ENCODE data around the gene MICALL2. TPM values are rescaled to one million over a fixed set of nuclear protein-coding genes. Genes with fewer than 3 reads are reported as not detected.

MICALL2 gene
- total RNA-seq, 2 donors from 2014 or later: 62.8 to 117 TPM

DNA sequence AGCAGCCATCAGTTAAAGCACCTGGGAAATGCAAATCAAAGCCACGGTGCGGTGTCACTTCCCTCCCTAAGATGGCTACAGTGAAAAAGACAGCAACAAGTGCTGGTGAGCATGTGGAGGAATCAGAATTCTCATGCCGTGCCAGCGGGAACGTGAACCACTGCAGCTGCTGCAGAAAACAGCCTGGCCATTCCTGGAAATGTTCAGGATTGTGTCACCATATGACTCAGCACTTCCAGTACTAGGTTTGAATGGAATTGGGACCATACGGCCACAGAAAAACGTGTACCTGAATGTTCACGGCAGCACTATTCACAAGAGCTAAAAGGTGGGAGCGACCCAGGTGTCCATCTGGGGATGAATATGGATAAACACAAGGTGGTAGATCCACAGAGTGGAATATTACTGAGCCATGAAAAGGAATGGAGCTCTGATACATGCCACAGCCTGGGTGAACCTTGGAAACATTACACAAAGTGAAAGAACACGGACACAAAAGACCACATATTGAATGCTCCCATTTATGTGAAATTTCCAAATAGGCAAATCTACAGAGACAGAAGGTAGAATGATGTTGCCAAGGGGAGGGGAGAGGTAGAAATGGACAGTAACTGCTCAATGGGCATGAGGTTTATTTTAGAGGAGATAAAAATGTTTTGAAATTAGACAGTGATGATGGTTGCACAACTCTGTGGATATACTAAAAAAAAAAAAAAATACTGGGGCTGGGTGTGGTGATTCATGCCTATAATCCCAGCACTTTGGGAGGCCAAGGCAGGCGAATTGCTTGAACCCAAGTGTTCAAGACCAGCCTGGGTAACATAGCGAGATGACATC lies 61.6 kb downstream of the MICALL2 start:
- no peaks in the 10 kb centered on the region for H3K27me3 ChIP-seq
- TF ChIP-seq, protein P1, sequence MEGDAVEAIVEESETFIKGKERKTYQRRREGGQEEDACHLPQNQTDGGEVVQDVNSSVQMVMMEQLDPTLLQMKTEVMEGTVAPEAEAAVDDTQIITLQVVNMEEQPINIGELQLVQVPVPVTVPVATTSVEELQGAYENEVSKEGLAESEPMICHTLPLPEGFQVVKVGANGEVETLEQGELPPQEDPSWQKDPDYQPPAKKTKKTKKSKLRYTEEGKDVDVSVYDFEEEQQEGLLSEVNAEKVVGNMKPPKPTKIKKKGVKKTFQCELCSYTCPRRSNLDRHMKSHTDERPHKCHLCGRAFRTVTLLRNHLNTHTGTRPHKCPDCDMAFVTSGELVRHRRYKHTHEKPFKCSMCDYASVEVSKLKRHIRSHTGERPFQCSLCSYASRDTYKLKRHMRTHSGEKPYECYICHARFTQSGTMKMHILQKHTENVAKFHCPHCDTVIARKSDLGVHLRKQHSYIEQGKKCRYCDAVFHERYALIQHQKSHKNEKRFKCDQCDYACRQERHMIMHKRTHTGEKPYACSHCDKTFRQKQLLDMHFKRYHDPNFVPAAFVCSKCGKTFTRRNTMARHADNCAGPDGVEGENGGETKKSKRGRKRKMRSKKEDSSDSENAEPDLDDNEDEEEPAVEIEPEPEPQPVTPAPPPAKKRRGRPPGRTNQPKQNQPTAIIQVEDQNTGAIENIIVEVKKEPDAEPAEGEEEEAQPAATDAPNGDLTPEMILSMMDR (IDR thresholded peaks at IDR 0.05): no peak
- no peak overlapping the region for H3K27ac ChIP-seq
- H3K4me1 ChIP-seq: no peaks in the 10 kb centered on the region
- H3K9ac ChIP-seq (ENCODE audit: low read depth in 2 of 2, low read length in 2 of 2): no peak overlapping the region
- no peaks in the 10 kb centered on the region for H3K36me3 ChIP-seq
- H3K4me3 ChIP-seq: no peak overlapping the region
- DNase-seq: no peak
- intact Hi-C loops (cut with DNase I): no loop called here
- H3K9me3 ChIP-seq: no peaks in the 10 kb centered on the region

DNA sequence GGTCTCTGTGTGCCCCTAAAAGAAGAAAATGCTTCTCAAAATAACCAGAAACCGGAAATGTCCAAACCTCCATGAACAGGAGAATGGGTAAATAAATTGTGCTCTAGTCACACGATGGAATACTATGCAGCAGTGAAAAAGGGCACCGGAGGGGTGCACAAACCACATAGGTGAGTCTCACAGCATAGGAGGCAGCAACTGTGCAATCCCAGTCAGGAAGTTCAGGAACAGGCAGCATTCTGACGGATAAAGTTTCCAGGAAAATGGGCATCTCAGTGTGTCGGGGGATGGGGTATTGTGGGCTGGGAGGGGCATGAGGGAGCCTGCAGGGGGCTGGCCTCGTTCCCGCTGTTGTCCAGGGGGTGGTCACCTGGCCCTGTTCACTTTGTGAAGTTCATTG lies 63.1 kb downstream of the MICALL2 start:
- no peaks in the 10 kb centered on the region for H3K4me1 ChIP-seq
- H3K27ac ChIP-seq: no peak overlapping the region
- no peak for DNase-seq
- no peak overlapping the region for H3K9ac ChIP-seq (ENCODE audit: low read depth in 2 of 2, low read length in 2 of 2)
- H3K9me3 ChIP-seq: no peaks in the 10 kb centered on the region
- H3K36me3 ChIP-seq: no peaks in the 10 kb centered on the region
- TF ChIP-seq, protein P1 (IDR thresholded peaks at IDR 0.05): no peak
- intact Hi-C loops (cut with DNase I): no loop called here
- no peaks in the 10 kb centered on the region for H3K27me3 ChIP-seq
- no peak overlapping the region for H3K4me3 ChIP-seq

DNA sequence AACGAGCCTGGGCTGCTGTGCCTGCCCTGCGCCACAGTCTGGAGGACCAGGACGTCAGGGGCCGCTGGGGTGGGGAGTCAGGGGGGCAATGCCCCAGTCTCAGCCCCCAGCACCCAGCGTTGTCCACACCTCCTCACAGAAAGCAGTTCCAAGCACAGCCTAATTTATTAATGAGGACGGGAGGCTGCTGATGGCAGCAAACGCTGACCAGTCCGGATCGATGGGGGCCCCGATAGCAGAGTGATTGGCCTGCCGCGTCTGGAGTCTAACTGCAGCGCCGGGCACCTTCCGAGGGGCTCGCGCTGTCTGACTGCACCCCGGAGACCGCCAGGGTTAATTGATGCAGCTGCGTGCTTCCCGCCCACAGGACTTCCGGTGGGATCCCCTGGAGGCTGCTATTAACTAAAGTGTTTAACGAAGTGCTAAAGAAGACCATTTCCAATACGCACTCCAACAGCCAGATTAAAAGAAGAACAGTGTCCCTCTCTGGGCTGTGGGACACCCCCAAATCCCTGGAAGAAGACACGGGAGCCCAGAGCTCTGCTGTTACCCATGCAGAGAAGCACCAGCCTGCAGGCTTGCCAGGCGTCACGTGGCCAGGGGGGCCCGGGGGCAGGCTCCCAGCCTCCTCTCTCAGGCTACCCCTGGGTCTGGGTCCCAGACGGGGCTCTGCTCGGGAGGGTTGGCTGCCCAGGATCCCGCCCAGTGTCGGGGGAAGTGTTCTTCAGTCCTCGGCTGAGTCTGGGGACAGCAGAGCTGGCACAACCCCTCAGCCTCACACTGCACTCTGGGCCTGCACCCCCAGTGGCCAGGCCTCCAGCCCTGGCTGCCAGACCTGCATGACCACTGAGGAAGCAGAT lies 63.8 kb downstream of the MICALL2 start:
- H3K4me3 ChIP-seq: no peak overlapping the region
- H3K36me3 ChIP-seq: no peaks in the 10 kb centered on the region
- no peak overlapping the region for H3K9ac ChIP-seq (ENCODE audit: low read depth in 2 of 2, low read length in 2 of 2)
- no peaks in the 10 kb centered on the region for H3K9me3 ChIP-seq
- DNase-seq: no peak
- H3K27ac ChIP-seq: no peak overlapping the region
- TF ChIP-seq, protein P1 (IDR thresholded peaks at IDR 0.05): no peak
- H3K27me3 ChIP-seq: no peaks in the 10 kb centered on the region
- intact Hi-C loops (cut with DNase I): no loop called here
- H3K4me1 ChIP-seq: no peaks in the 10 kb centered on the region

DNA sequence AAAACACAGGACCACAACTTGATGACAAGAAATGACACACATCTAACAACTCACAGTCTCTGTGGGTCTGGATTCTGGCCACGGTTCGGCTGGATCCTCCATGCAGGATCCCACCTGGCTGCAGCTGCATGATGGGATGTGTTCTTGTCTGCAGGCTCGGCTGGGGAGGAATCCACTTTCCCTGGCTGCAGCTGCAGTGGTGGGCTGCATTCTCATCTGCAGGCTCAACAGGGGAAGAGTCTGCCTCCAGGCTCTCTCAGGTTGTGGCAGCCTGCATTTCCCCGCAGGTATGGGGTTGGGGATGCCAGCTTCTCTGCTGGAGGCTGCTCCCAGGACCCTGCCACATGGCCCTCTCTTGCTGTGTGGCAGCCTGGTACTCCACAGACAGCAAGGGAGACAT lies 64.9 kb downstream of the MICALL2 start:
- intact Hi-C loops (cut with DNase I): no loop called here

DNA sequence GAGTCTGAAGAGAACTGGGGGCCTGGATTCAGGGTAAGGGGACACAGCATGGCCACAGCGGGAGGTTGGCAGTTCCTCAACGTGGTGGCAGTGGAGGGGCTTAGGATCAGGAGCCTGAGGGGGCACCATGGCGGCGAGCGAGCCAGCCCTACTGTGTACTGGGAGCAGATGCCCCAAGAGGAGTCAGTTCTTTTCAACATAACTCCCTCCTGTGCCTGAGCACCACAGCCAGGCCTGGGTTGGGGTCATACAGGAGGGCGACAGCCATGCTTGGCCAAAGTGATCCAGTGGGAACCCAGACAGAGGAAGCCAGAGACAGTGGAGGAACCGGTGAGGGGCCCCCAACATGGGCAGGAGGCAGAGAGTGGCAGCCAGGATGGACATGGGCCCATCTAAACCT lies 65.8 kb downstream of the MICALL2 start:
- Histone ChIP-seq H3K27ac (no peak overlapping the region), H3K4me3 (no peak overlapping the region), H3K9me3 (no peaks in the 10 kb centered on the region), H3K27me3 (no peaks in the 10 kb centered on the region), H3K9ac (ENCODE audit: low read depth in 2 of 2, low read length in 2 of 2) (no peak overlapping the region), H3K4me1 (no peaks in the 10 kb centered on the region), H3K36me3 (no peaks in the 10 kb centered on the region)
- no peak for DNase-seq
- TF ChIP-seq, protein P1 (IDR thresholded peaks at IDR 0.05): no peak
- intact Hi-C loops (cut with DNase I): no loop called here

More for the DNA sequence above, 64.9 kb downstream of the MICALL2 start:
- Histone ChIP-seq H3K27me3 (no peaks in the 10 kb centered on the region), H3K9me3 (no peaks in the 10 kb centered on the region), H3K9ac (ENCODE audit: low read depth in 2 of 2, low read length in 2 of 2) (no peak overlapping the region), H3K4me1 (no peaks in the 10 kb centered on the region), H3K27ac (no peak overlapping the region), H3K36me3 (no peaks in the 10 kb centered on the region), H3K4me3 (no peak overlapping the region)
- TF ChIP-seq, protein P1 (IDR thresholded peaks at IDR 0.05): no peak
- no peak for DNase-seq

Data from colonic mucosa (tissue), 4 donors.